LNCaP clone FGC (cell line): ENCODE measurements around the gene ETF1.
A peak's percentile ranks its signal among the peaks of the same experiment; 100 is the strongest.

Experiments used
- DNase-seq: peaks from one replicate; pipeline ENCODE4 v3.0.0-alpha.2; 2011; ENCODE audit warnings: low read depth
- H3K4me3 ChIP-seq: 2 replicates; pipeline ENCODE4 v1.5.1; 2011; ENCODE audit warnings: mild to moderate bottlenecking, low read depth, low read length, control low read depth
- TF ChIP-seq, protein P1 (sequence below): IDR thresholded peaks from 2 replicates; pipeline ENCODE4 v1.5.1; 2012; ENCODE audit warnings: mild to moderate bottlenecking; ENCODE audit not compliant: control insufficient read depth, insufficient read depth; ENCODE audit errors: extremely low read depth

Gene ETF1

DNA sequence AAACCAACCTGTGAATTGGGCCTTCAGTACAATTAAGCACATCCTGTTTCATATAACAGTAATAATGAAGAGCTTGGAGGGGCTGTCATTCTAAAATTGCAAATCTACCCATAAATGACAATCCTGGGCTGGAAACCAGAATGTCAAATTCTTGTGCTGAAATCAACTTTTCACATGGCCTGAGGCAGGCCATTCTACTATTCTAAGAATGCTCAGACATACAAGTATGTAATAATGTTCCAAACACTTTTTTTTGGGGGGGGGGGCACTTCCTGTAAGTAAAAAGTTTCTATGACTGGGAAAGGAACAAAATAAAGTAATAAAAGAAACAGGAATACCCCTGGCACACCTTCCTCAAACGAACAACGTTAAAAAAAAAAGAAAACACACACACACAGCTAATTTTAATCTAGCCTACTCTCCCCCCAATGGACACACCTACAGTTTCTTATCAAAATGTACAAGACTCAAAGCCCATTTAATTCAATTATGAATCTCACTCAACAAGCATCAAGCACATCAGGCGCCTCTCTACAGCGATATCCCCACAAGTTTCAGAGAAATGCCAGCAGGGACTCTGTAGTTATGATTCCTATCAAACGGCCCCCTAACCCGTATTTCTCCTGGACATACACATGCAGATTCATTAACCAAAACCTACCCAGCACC lies 1.4 kb downstream of the ETF1 start:
- peak overlapping the region; percentile 88 for H3K4me3 ChIP-seq
- no peak for DNase-seq
- TF ChIP-seq, protein P1, sequence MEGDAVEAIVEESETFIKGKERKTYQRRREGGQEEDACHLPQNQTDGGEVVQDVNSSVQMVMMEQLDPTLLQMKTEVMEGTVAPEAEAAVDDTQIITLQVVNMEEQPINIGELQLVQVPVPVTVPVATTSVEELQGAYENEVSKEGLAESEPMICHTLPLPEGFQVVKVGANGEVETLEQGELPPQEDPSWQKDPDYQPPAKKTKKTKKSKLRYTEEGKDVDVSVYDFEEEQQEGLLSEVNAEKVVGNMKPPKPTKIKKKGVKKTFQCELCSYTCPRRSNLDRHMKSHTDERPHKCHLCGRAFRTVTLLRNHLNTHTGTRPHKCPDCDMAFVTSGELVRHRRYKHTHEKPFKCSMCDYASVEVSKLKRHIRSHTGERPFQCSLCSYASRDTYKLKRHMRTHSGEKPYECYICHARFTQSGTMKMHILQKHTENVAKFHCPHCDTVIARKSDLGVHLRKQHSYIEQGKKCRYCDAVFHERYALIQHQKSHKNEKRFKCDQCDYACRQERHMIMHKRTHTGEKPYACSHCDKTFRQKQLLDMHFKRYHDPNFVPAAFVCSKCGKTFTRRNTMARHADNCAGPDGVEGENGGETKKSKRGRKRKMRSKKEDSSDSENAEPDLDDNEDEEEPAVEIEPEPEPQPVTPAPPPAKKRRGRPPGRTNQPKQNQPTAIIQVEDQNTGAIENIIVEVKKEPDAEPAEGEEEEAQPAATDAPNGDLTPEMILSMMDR: no peak

DNA sequence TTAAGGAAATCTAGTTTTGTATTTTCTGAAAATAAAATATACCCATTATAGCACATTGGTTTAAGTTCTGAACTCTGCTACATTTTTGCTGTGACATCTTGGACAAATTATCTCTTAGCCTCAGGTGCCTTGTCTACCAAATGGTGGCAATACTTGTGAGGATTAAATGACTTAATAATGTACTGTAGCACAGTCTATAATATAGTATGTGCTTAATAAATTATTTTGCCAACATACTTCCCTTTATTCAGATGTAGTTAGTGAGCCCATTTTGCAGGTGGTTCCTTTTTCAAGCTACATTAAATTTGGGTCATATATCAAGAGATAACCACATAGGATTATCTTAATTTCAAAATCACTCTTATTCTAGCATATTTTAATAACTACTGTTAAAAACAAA lies 3.2 kb downstream of the ETF1 start:
- TF ChIP-seq, protein P1: no peak
- H3K4me3 ChIP-seq: no peak overlapping the region
- DNase-seq: no peak

DNA sequence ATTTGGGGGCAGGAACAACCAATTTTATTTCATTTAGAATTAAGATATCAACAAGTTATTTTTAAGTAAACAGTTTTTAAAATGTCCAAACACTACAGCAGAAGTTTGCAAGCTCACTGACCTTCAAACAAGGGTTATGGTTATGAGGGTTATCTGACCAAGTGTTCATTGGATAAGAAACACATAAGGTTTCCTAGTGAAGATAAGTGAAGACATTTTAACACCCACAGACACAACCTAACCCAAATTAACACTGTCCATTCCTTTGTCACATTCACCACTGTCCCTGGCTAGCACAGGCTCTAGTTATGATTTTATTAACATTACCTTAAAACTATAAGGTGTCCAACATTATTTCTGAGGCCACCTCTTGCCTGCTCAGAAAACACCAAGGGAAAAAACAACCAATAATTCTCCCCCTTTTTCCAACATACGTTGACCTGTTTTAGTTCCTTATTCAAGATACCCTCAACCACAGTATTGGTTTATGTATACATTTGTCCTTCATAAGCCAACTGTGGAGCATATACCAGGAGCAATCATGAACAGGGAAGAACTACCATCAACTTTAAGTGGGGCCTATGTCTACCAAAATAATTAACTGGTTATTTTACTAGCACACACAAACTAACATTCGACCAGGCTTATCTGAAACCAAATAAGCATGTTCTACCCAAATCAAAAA lies 4.0 kb downstream of the ETF1 start:
- TF ChIP-seq, protein P1: no peak
- DNase-seq: no peak
- no peak overlapping the region for H3K4me3 ChIP-seq

DNA sequence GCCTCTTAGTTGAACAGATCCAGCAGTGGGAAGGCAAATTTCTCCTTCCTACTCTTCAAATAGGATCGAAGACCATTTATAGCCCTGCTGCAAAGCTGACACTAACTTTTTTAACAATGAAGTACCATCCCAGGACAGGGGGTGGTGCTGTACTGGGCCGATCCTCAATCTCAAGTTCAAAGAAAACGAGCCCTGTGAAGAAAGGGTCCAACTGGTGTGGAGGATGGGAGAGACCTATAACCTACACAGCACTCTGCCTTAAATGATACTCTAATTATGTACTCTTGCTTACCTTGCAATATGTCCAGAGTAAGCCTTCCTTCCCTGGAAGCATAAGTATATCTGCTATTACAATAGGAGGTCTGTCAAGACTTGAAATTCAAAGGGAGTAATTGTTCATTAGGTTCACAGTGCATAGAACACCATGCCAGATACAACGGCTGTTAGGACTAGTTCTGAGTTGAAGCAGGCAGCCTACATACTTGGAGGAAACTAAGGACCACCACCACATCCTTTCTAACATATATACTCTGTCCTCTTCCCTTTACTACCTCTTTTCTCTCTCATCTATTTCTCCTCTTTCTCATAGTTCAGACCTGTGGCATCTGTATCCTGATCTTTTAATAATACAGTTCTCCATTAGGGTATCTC lies 6.2 kb downstream of the ETF1 start:
- TF ChIP-seq, protein P1: 0 out of 2 replicates have a peak, but pooled peaks have one; percentile 4
- DNase-seq: no peak
- no peak overlapping the region for H3K4me3 ChIP-seq

DNA sequence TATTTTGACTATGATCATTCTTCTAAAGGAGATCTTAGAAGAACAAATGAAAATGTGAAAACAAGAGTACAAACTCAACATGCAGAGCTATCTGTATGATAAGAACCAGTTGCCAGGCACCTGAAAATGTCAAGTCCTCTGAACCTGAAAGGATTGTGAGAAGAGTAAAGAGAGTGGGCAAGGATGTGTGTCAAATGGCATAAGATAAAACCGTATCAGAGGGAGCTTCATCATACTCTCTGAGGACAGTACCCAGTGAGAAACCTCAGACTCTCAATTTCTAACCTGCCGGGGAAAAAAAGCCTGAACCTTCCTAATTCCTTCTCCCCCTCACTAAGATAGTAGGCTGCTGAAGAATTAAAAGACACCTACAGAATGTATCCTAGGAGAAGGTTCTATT lies 6.8 kb downstream of the ETF1 start:
- TF ChIP-seq, protein P1: no peak
- H3K4me3 ChIP-seq: no peak overlapping the region
- DNase-seq: no peak

DNA sequence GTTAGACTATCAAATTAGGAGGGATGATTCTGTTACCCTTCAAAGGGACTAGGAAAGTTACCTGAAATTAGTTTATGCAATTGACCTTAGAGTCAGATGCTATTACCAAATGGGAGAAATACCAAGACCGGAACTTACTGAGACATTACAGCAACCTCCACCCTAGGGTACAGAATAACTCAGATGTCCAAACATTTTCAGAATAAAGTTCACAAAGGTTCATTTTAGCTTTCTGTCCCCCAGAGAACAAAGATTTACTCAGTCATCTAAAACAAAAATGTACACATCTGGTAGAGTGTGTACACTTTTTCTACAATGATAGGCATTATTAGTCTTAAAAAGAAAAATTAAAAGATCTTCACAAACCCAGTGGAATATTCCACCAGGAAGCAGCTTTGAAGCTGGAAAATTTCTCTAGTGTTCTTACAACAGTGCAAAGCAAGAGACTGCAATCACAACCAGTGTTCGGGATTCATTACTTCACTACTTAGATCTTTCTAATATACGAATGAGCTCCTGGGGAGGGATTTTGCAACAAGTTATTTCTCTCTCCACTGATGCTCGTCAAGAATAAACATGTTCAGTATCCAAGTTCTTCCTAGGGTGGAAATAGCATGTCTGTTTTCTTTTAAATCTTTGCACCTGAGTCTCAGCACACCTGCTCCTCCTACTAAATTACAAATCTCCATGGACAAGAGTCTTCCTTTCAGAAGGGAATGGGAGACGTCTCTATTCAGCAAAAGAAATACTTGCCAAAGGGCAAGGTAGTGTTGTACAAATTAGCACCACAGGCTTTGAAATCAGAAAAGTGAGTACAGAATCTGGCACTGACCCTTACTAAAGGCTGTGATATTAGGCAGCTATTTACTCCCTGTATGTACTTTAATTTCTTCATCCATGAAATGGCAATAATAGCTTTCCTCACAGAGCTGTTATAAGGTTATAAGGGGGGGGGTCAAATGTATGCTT lies 8.8 kb downstream of the ETF1 start:
- DNase-seq: no peak
- TF ChIP-seq, protein P1: no peak
- no peak overlapping the region for H3K4me3 ChIP-seq
